WERI-Rb-1 (cell line): ENCODE measurements around the gene TTC23.

Experiments
- DNase-seq: peaks from one replicate; pipeline ENCODE4 v3.0.0-alpha.2; 2020
- H3K27ac ChIP-seq: fragments of 250-450 bp; sonication (Bioruptor Pico); 2 replicates; pipeline ENCODE4 v1.5.1; 2020; ENCODE audit warnings: mild to moderate bottlenecking, moderate library complexity
- H3K27me3 ChIP-seq: fragments of 250-450 bp; sonication (Bioruptor Pico); 2 replicates; pipeline ENCODE4 v1.5.1; 2021; ENCODE audit warnings: mild to moderate bottlenecking, low read depth, moderate library complexity; ENCODE audit not compliant: insufficient read depth, severe bottlenecking
- H3K36me3 ChIP-seq: fragments of 250-450 bp; sonication (Bioruptor Pico); 2 replicates; pipeline ENCODE4 v1.5.1; 2020; ENCODE audit warnings: mild to moderate bottlenecking, moderate library complexity
- H3K4me3 ChIP-seq: 2 replicates; pipeline ENCODE4 v1.5.1; 2011; ENCODE audit warnings: low read depth, mild to moderate bottlenecking, control low read depth, low read length
- H3K9me3 ChIP-seq: fragments of 250-450 bp; sonication (Bioruptor Pico); 2 replicates; pipeline ENCODE4 v1.5.1; 2021; ENCODE audit warnings: mild to moderate bottlenecking, moderate library complexity; ENCODE audit not compliant: severe bottlenecking
- CTCF ChIP-seq: IDR thresholded peaks from 2 replicates; pipeline ENCODE4 v1.5.1; 2011; ENCODE audit warnings: low read depth, mild to moderate bottlenecking, control low read depth, inconsistent platforms, low read length

The TTC23 gene

DNA sequence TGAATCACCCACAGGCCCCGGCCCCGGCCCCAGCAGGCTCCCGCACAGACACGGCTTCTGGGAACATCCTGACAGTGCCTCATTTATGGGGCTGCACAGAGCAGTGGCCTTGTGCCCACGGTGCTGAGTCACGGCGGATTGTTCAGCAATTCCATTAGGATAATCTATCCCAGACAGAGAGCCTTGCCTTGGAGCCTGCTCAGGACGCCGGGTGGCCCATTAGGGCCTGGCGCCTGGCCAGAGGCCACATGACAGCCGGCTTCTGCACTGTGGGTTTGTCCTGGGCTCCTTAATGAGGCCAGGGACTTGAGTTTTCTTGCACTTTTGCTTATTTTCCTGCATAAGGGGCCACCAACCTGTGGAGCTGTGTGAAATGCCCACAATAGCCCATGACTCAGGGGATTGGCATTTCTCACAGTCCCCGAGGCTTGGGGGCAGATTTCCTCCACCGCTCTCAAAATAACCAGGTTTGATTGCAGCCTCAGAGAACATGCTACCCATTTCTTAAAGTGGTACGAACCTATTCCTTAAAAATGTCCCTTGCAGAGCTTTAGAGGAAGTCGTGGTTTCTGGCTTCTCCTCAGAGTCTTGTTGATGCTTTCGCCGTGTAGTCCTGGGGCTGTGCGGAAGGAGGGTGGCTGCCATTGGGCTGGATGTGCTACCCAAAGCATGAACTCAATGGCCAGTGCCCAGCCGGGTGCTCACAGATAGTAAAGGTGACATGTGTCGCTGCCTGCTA is 125.5 kb downstream of the TTC23 start:
- peak overlapping the region; percentile 72 for H3K27ac ChIP-seq

DNA sequence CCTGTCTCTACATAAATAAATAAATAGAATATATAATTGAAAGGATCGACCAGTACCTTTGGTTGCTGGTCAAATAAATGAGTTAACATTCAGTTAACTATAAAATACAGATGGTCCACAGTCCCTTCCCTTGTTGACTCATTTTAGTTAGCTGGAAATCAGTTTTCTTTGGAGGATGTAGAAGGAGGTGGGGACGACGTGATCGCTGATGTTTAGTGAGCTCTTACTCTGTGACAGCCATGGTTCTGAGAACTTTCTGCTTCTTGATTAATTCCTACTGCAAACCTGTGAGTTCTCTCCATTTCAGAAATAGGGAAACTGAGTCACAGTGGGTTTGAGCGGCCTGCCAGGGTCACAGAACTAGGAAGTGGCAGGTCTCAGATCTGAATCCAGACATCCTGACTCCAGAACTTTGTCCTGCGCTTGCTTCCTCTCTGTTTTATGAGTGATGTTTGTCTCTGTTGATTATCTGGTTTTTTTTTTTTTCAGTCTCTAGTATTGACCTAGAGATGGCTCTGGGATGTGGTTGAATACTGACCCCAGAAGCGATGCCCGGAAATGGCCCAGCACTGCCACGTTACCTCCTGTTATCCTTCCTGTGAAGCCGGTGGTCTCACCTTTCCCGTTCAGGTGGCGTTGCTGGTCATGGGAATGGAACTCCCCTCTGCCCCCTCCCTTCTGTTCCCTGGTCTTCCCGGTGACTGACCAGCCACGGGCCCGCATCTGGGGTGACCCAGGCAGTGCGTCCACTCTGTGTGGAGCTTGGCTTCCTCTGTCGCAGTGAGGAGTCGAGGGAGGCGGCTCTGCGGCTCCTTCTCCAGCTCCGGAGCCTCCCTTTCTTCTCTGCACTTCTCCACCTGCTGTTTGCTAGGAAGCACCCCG is 126.3 kb downstream of the TTC23 start:
- H3K4me3 ChIP-seq = no peak overlapping the region
- no peak for DNase-seq
- peaks cover 36% of the 10 kb centered on the region for H3K36me3 ChIP-seq
- peak overlapping the region; percentile 72 for H3K27ac ChIP-seq
- TF ChIP-seq CTCF = no peak
- H3K27me3 ChIP-seq = no peaks in the 10 kb centered on the region
- H3K9me3 ChIP-seq = no peaks in the 10 kb centered on the region

More for the DNA sequence above, 125.5 kb downstream of the TTC23 start:
- DNase-seq = peak; percentile 84
- H3K27me3 ChIP-seq = no peaks in the 10 kb centered on the region
- H3K4me3 ChIP-seq = no peak overlapping the region
- no peaks in the 10 kb centered on the region for H3K9me3 ChIP-seq
- peaks cover 38% of the 10 kb centered on the region for H3K36me3 ChIP-seq
- TF ChIP-seq CTCF = no peak

GRCh38 chr15:99121691-99122410 is 127.5 kb downstream of the TTC23 start:
- no peak for DNase-seq
- no peak overlapping the region for H3K27ac ChIP-seq
- no peaks in the 10 kb centered on the region for H3K9me3 ChIP-seq
- TF ChIP-seq CTCF = no peak
- H3K36me3 ChIP-seq = peaks cover 29% of the 10 kb centered on the region
- no peak overlapping the region for H3K4me3 ChIP-seq
- H3K27me3 ChIP-seq = no peaks in the 10 kb centered on the region

GRCh38 chr15:99121207-99121606 is 128.2 kb downstream of the TTC23 start:
- no peak for TF ChIP-seq CTCF
- H3K27me3 ChIP-seq = no peaks in the 10 kb centered on the region

DNA sequence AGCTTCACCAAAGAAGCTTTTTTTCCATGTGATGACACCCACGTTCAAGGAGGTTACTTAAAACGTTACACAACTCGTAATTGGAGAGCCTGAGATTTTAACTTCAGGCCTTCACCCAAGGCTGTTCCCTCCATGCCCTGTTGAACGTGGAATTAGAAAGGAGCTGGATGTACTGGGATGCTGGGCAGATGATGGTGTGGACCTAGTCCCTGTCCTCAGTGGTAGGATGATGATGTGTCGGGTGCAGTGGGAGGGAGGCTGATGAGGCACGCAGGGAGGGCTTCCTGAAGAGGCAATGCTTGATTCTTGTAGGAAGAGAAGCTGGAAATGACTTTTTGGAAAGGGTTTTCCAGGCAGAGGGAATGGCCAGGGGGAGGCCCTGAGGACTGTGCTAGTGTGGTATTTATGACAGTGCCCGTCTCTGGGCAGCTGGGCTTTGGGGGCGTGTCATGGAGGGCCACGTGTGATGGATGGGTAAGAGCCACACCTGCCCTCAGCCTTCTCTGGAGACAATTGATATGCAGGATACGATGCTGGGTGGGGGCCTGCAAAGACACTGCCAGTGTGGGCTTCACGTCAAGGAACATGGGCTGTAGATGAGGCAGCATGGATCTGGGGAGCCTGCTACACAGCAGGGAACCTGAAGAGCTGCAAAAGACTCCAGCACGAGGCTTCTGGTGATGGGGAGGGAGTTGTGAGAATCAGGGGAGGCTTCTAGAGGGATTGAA is 129.2 kb downstream of the TTC23 start:
- H3K4me3 ChIP-seq = no peak overlapping the region
- no peak overlapping the region for H3K27ac ChIP-seq
- TF ChIP-seq CTCF = no peak
- H3K9me3 ChIP-seq = no peaks in the 10 kb centered on the region
- DNase-seq = no peak
- no peaks in the 10 kb centered on the region for H3K27me3 ChIP-seq
- peaks cover 35% of the 10 kb centered on the region for H3K36me3 ChIP-seq

More at GRCh38 chr15:99121207-99121606, 128.2 kb downstream of the TTC23 start:
- Histone ChIP-seq H3K36me3 (peaks cover 29% of the 10 kb centered on the region), H3K9me3 (no peaks in the 10 kb centered on the region), H3K4me3 (no peak overlapping the region), H3K27ac (no peak overlapping the region)
- no peak for DNase-seq
